Fibroblast of lung (primary cell): ENCODE data around the gene CFD. TPM values are rescaled to one million over a fixed set of nuclear protein-coding genes. Genes with fewer than 3 reads are reported as not detected.

Source experiments
- DNase-seq, 2 donors: peaks; one replicate each; pipeline versions ENCODE4 v3.0.0 to v3.0.0-alpha.2; 2010; ENCODE audit warnings: low read depth in 2 of 2
- H2AFZ ChIP-seq: 2 replicates; pipeline ENCODE4 v1.5.1; 2012; ENCODE audit warnings: low read length, control low read depth, inconsistent platforms
- H3K27ac ChIP-seq: 2 replicates; pipeline ENCODE4 v1.5.1; 2011; ENCODE audit warnings: low read length, control low read depth; ENCODE audit not compliant: insufficient read depth
- H3K27me3 ChIP-seq: 2 replicates; pipeline ENCODE4 v1.5.1; 2011; ENCODE audit warnings: mild to moderate bottlenecking, low read length; ENCODE audit not compliant: control insufficient read depth, insufficient read depth
- H3K36me3 ChIP-seq: 2 replicates; pipeline ENCODE4 v1.5.1; 2011; ENCODE audit warnings: low read length; ENCODE audit not compliant: control insufficient read depth, insufficient read depth
- H3K4me1 ChIP-seq: 2 replicates; pipeline ENCODE4 v1.5.1; 2011; ENCODE audit warnings: low read length; ENCODE audit not compliant: control insufficient read depth, insufficient read depth; ENCODE audit errors: extremely low read depth
- H3K4me2 ChIP-seq: 2 replicates; pipeline ENCODE4 v1.5.1; 2011; ENCODE audit warnings: low read length, control low read depth; ENCODE audit not compliant: insufficient read depth; ENCODE audit errors: extremely low read depth
- H3K4me3 ChIP-seq, 4 experiments: fragments of 200-600 bp in 1 of 4; sonication (generic) in 1 of 4; replicated peaks in 1 of 4; 2 replicates each; pipeline ENCODE4 v1.5.1; 2011 to 2016; ENCODE audit warnings: low read length in 4 of 4, low read depth in 3 of 4, mild to moderate bottlenecking in 3 of 4, control low read depth in 2 of 4, inconsistent platforms in 1 of 4, mixed read lengths in 1 of 4; ENCODE audit not compliant: insufficient read depth in 1 of 4; ENCODE audit errors: control extremely low read depth in 1 of 4
- H3K79me2 ChIP-seq: 2 replicates; pipeline ENCODE4 v1.5.1; 2012; ENCODE audit warnings: mild to moderate bottlenecking, low read length, inconsistent platforms; ENCODE audit not compliant: control insufficient read depth, insufficient read depth
- H3K9ac ChIP-seq: 2 replicates; pipeline ENCODE4 v1.5.1; 2011; ENCODE audit warnings: mild to moderate bottlenecking, low read length, control low read depth; ENCODE audit not compliant: insufficient read depth
- H3K9me3 ChIP-seq: 2 replicates; pipeline ENCODE4 v1.5.1; 2012; ENCODE audit warnings: low read depth, low read length; ENCODE audit not compliant: control insufficient read depth, insufficient read depth
- H4K20me1 ChIP-seq: 2 replicates; pipeline ENCODE4 v1.5.1; 2011; ENCODE audit warnings: low read length; ENCODE audit not compliant: control insufficient read depth, insufficient read depth; ENCODE audit errors: extremely low read depth
- EZH2 ChIP-seq: IDR thresholded peaks from 2 replicates; pipeline ENCODE4 v1.5.1; 2012; ENCODE audit warnings: low read length, control low read depth, mild to moderate bottlenecking; ENCODE audit errors: missing control alignments
- polyA plus RNA-seq, 2 donors: library from polyadenylated mRNA; depleted of rRNA in 1 of 2; stranded (reverse) in 1 of 2; unstranded in 1 of 2; fragments of >200 nt; gene quantifications; 2 replicates each; pipeline ENCODE4 v1.2.1, GENCODE V29; 2011 to 2012; ENCODE audit warnings: missing spikeins in 1 of 2
- total RNA-seq: library from RNA; depleted of rRNA; stranded (reverse); fragments of >200 nt; gene quantifications from 2 replicates; pipeline ENCODE4 v1.2.1, GENCODE V29; 2014
- TF ChIP-seq, protein P1 (sequence below), 2 donors: IDR thresholded peaks in 1 of 2; conservative IDR thresholded peaks in 1 of 2; 1 replicate in 1 of 2; 2 replicates in 1 of 2; pipeline ENCODE4 v1.5.1; 2011 to 2012; ENCODE audit warnings: low read length in 2 of 2, control low read depth in 1 of 2, inconsistent platforms in 1 of 2, low read depth in 1 of 2, mild to moderate bottlenecking in 1 of 2

The CFD gene
- total and polyA plus RNA-seq, 2 donors (not counting 1 experiment from before 2014, with no cell fraction given), result 1.00 to 18.8 TPM

DNA sequence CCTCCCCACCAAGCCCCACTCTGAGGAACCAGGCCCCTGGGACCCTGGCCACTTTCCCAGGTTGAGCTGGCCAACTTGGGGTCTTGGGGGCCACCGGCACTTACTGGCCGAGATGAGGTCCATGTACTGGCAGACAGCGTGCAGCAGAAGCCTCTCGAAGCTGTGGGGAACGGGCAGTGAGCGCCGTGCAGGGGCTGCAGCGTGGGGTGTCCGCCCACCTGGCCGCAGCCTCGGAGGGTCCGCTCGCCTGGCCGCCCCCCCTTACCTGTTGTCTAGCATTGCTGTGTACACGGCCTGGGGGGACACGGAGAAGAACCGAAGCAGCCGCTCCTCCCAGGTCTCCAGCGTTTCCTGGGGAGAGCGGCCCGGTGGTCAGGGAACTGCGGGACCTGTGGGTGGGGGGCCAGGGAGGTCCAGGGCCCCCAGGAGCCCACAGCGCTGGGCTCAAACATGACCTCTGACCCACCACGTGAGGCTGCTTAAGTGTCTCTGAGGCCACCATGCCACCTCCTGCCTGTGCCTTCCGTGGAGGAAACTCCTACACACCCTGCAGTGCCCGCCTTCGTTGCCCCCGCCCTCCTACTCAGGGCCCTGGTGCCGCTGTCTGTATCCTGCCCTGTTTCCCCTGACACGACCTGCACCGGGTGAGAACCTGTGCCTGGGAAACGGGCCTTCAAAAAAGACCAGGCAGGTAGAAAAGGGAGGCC, 40.0 kb downstream of the CFD start:
- no peak overlapping the region for H2AFZ ChIP-seq
- H3K79me2 ChIP-seq, result no peaks in the 10 kb centered on the region
- H3K4me2 ChIP-seq, result no peak overlapping the region
- H3K27ac ChIP-seq, result no peak overlapping the region
- DNase-seq, result no peak
- H3K9ac ChIP-seq, result no peak overlapping the region
- peaks cover 10% of the 10 kb centered on the region for H3K36me3 ChIP-seq
- H3K27me3 ChIP-seq, result no peaks in the 10 kb centered on the region
- H3K9me3 ChIP-seq, result no peaks in the 10 kb centered on the region
- no peaks in the 10 kb centered on the region for H4K20me1 ChIP-seq
- H3K4me3 ChIP-seq, result no peak overlapping the region
- TF ChIP-seq, protein P1, sequence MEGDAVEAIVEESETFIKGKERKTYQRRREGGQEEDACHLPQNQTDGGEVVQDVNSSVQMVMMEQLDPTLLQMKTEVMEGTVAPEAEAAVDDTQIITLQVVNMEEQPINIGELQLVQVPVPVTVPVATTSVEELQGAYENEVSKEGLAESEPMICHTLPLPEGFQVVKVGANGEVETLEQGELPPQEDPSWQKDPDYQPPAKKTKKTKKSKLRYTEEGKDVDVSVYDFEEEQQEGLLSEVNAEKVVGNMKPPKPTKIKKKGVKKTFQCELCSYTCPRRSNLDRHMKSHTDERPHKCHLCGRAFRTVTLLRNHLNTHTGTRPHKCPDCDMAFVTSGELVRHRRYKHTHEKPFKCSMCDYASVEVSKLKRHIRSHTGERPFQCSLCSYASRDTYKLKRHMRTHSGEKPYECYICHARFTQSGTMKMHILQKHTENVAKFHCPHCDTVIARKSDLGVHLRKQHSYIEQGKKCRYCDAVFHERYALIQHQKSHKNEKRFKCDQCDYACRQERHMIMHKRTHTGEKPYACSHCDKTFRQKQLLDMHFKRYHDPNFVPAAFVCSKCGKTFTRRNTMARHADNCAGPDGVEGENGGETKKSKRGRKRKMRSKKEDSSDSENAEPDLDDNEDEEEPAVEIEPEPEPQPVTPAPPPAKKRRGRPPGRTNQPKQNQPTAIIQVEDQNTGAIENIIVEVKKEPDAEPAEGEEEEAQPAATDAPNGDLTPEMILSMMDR (conservative IDR thresholded peaks at IDR 0.05 in 1 of 2, IDR thresholded peaks at IDR 0.05 in 1 of 2; ENCODE audit: low read depth in 1 of 2, low read length in 2 of 2), result no peak
- TF ChIP-seq EZH2, result no peak
- H3K4me1 ChIP-seq, result no peaks in the 10 kb centered on the region

DNA sequence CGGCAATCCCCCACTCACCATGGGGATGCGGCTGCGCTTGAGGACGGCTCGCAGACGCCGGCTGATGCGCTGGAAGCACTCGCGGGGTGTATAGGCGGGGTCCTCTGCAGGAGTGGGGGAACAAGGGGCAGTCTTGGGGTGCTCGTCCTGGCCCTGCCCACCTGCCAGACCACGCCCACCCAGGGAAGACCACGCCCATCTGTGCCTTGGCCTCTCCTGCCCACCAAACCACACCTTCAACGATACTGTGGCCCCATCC, 40.5 kb downstream of the CFD start:
- H4K20me1 ChIP-seq, result no peaks in the 10 kb centered on the region
- no peak overlapping the region for H3K9ac ChIP-seq
- no peaks in the 10 kb centered on the region for H3K27me3 ChIP-seq
- no peaks in the 10 kb centered on the region for H3K4me1 ChIP-seq
- H2AFZ ChIP-seq, result no peak overlapping the region
- H3K36me3 ChIP-seq, result peaks cover 10% of the 10 kb centered on the region
- no peak overlapping the region for H3K4me3 ChIP-seq
- H3K27ac ChIP-seq, result no peak overlapping the region
- DNase-seq, result no peak
- H3K9me3 ChIP-seq, result no peaks in the 10 kb centered on the region
- no peaks in the 10 kb centered on the region for H3K79me2 ChIP-seq
- H3K4me2 ChIP-seq, result no peak overlapping the region
- TF ChIP-seq, protein P1 (conservative IDR thresholded peaks at IDR 0.05 in 1 of 2, IDR thresholded peaks at IDR 0.05 in 1 of 2; ENCODE audit: low read depth in 1 of 2, low read length in 2 of 2), result no peak
- TF ChIP-seq EZH2, result no peak

GRCh38 chr19:900302-901111, 41.0 kb downstream of the CFD start:
- Histone ChIP-seq H3K27me3 (no peaks in the 10 kb centered on the region), H3K4me1 (no peaks in the 10 kb centered on the region), H3K36me3 (peaks cover 10% of the 10 kb centered on the region), H3K4me2 (no peak overlapping the region), H3K4me3 (no peak overlapping the region), H3K9ac (no peak overlapping the region), H3K79me2 (no peaks in the 10 kb centered on the region), H3K9me3 (no peaks in the 10 kb centered on the region), H4K20me1 (no peaks in the 10 kb centered on the region), H3K27ac (no peak overlapping the region), H2AFZ (no peak overlapping the region)
- TF ChIP-seq EZH2, result no peak
- TF ChIP-seq, protein P1 (conservative IDR thresholded peaks at IDR 0.05 in 1 of 2, IDR thresholded peaks at IDR 0.05 in 1 of 2; ENCODE audit: low read depth in 1 of 2, low read length in 2 of 2), result no peak
- no peak for DNase-seq
